SK-N-SH (cell line): ENCODE data around the gene MEIOC. TPM values are rescaled to one million over a fixed set of nuclear protein-coding genes. Genes with fewer than 3 reads are reported as not detected.
"Not testable (repeated sequence)": the region's sequence is repeated elsewhere in the genome, so short reads cannot be mapped to it uniquely, and the experiment has no call there.

Experiments used
- CTCF ChIA-PET: fragments of 300-600, 350-600 bp; formaldehyde crosslinking; extraction: SDS; loops from one replicate; lab custom pipeline; 2021; lab: Yijun Ruan, JAX
- POLR2A ChIA-PET: fragments of 350-600 bp; sonication (Branson Sonifier 250); formaldehyde crosslinking; extraction: SDS; loops from one replicate; lab custom pipeline; 2020; ENCODE audit warnings: antibody characterized with exemption, inconsistent platforms; lab: Yijun Ruan, JAX
- DNase-seq: peaks from one replicate; pipeline ENCODE4 v3.0.0; 2012
- H2AFZ ChIP-seq: fragments of 200-600 bp; sonication (generic); 2 replicates; pipeline ENCODE4 v1.8.1; 2016; ENCODE audit warnings: antibody characterized with exemption, mild to moderate bottlenecking, low read depth
- H3F3A ChIP-seq: fragments of 200-600 bp; sonication (generic); replicated peaks from 2 replicates; pipeline ENCODE3; 2016; ENCODE audit warnings: antibody characterized with exemption, mild to moderate bottlenecking; ENCODE audit not compliant: insufficient read depth
- H3K27ac ChIP-seq, 2 experiments: fragments of 200-500 bp in 1 of 2; fragments of 200-600 bp in 1 of 2; sonication (Bioruptor generic) in 1 of 2; sonication (generic), shearing (Covaris generic) in 1 of 2; 2 replicates each; pipeline versions ENCODE4 v1.5.1 to v1.6.1; 2014 to 2016; ENCODE audit warnings: low read depth in 2 of 2, inconsistent platforms in 1 of 2, low read length in 1 of 2, mild to moderate bottlenecking in 1 of 2, mixed read lengths in 1 of 2
- H3K27me3 ChIP-seq: fragments of 200-600 bp; sonication (generic), shearing (Covaris generic); 2 replicates; pipeline ENCODE4 v1.6.1; 2016; ENCODE audit warnings: mixed run types; ENCODE audit not compliant: insufficient read depth
- H3K36me3 ChIP-seq, 2 experiments: fragments of 200-500 bp in 1 of 2; fragments of 200-600 bp in 1 of 2; sonication (Bioruptor generic) in 1 of 2; sonication (generic) in 1 of 2; replicated peaks in 1 of 2; 2 replicates each; pipeline versions ENCODE3 to v1.5.1; 2014 to 2016; ENCODE audit warnings: low read length in 1 of 2, mild to moderate bottlenecking in 1 of 2; ENCODE audit not compliant: insufficient read depth in 2 of 2, control insufficient read depth in 1 of 2
- H3K4me1 ChIP-seq, 2 experiments: fragments of 200-500 bp in 1 of 2; fragments of 200-600 bp in 1 of 2; sonication (Bioruptor generic) in 1 of 2; sonication (generic), shearing (Covaris generic) in 1 of 2; 2 replicates each; pipeline versions ENCODE4 v1.5.1 to v1.6.1; 2014 to 2016; ENCODE audit warnings: low read depth in 1 of 2, low read length in 1 of 2, mixed run types in 1 of 2; ENCODE audit not compliant: insufficient read depth in 2 of 2, control insufficient read depth in 1 of 2
- H3K4me2 ChIP-seq: fragments of 200-600 bp; sonication (generic), shearing (Covaris generic); 2 replicates; pipeline ENCODE4 v1.6.1; 2017; ENCODE audit warnings: mixed run types
- H3K4me3 ChIP-seq, 2 experiments: fragments of 200-500 bp in 1 of 2; fragments of 200-600 bp in 1 of 2; sonication (Bioruptor generic) in 1 of 2; sonication (generic), shearing (Covaris generic) in 1 of 2; 2 replicates each; pipeline versions ENCODE4 v1.5.1 to v1.8.1; 2014 to 2016; ENCODE audit warnings: low read depth in 2 of 2, inconsistent platforms in 1 of 2, low read length in 1 of 2, mild to moderate bottlenecking in 1 of 2, mixed read lengths in 1 of 2, moderate library complexity in 1 of 2
- H3K79me2 ChIP-seq: fragments of 200-600 bp; sonication (generic); 2 replicates; pipeline ENCODE4 v1.8.1; 2017; ENCODE audit warnings: mild to moderate bottlenecking; ENCODE audit not compliant: insufficient read depth
- H3K9ac ChIP-seq: fragments of 200-600 bp; sonication (generic); 2 replicates; pipeline ENCODE4 v1.6.1; 2017; ENCODE audit warnings: mixed run types
- H3K9me2 ChIP-seq: fragments of 200-600 bp; sonication (generic); 2 replicates; pipeline ENCODE4 v1.6.1; 2017; ENCODE audit warnings: mixed run types
- H3K9me3 ChIP-seq: fragments of 200-600 bp; sonication (generic); 2 replicates; pipeline ENCODE4 v1.6.1; 2017; ENCODE audit warnings: mixed run types, mild to moderate bottlenecking, moderate library complexity
- H4K20me1 ChIP-seq: fragments of 200-600 bp; sonication (generic); 2 replicates; pipeline ENCODE4 v1.6.1; 2017; ENCODE audit warnings: mild to moderate bottlenecking, mixed run types; ENCODE audit not compliant: insufficient read depth
- CHD2 ChIP-seq: fragments of 150-350 bp; IDR thresholded peaks from 2 replicates; pipeline ENCODE4 v1.6.1; 2018; ENCODE audit warnings: low read length; ENCODE audit not compliant: partially characterized antibody
- ELF1 ChIP-seq: IDR thresholded peaks from 2 replicates; pipeline ENCODE4 v1.4.0; 2012
- EP300 ChIP-seq, 2 experiments: IDR thresholded peaks; 2 replicates each; pipeline versions ENCODE4 v1.4.0 to v1.6.1; 2012; ENCODE audit warnings: borderline replicate concordance in 1 of 2, low read depth in 1 of 2, low read length in 1 of 2
- EZH2phosphoT487 ChIP-seq: fragments of 200-600 bp; sonication (generic); IDR thresholded peaks from 2 replicates; pipeline ENCODE4 v1.6.1; 2017; ENCODE audit warnings: low read depth, mixed run types, mild to moderate bottlenecking, antibody characterized with exemption, moderate library complexity, borderline replicate concordance
- GABPA ChIP-seq: IDR thresholded peaks from 2 replicates; pipeline ENCODE4 v1.4.0; 2012; ENCODE audit warnings: low read depth, mild to moderate bottlenecking
- GATA2 ChIP-seq: sonication (generic); formaldehyde crosslinking; IDR thresholded peaks from 2 replicates; pipeline ENCODE4 v1.5.0; 2020; ENCODE audit warnings: mild to moderate bottlenecking, missing genetic modification reagents
- JUND ChIP-seq: IDR thresholded peaks from 2 replicates; pipeline ENCODE4 v1.4.0; 2012
- MEF2A ChIP-seq: IDR thresholded peaks from 2 replicates; pipeline ENCODE4 v1.4.0; 2012; ENCODE audit warnings: low read depth, borderline replicate concordance
- NFIC ChIP-seq: IDR thresholded peaks from 2 replicates; pipeline ENCODE4 v1.4.0; 2012; ENCODE audit warnings: borderline replicate concordance
- NRF1 ChIP-seq: IDR thresholded peaks from 2 replicates; pipeline ENCODE4 v1.6.1; 2012; ENCODE audit warnings: low read depth, mild to moderate bottlenecking, low read length
- RAD21 ChIP-seq: IDR thresholded peaks from 2 replicates; pipeline ENCODE4 v1.6.1; 2012; ENCODE audit warnings: mild to moderate bottlenecking, low read length
- RXRA ChIP-seq: IDR thresholded peaks from 2 replicates; pipeline ENCODE4 v1.4.0; 2012; ENCODE audit warnings: low read depth, mild to moderate bottlenecking, borderline replicate concordance
- SMC3 ChIP-seq: IDR thresholded peaks from 2 replicates; pipeline ENCODE4 v1.6.1; 2012; ENCODE audit warnings: low read depth, low read length, improper control_type of control experiment
- TAF1 ChIP-seq: IDR thresholded peaks from 2 replicates; pipeline ENCODE4 v1.6.1; 2012; ENCODE audit warnings: low read depth, mild to moderate bottlenecking, low read length, moderate library complexity, borderline replicate concordance
- TCF12 ChIP-seq: IDR thresholded peaks from 2 replicates; pipeline ENCODE4 v1.4.0; 2012
- TEAD4 ChIP-seq: IDR thresholded peaks from 2 replicates; pipeline ENCODE4 v1.4.0; 2012; ENCODE audit warnings: mild to moderate bottlenecking, borderline replicate concordance; ENCODE audit not compliant: insufficient read depth
- YY1 ChIP-seq: IDR thresholded peaks from 2 replicates; pipeline ENCODE4 v1.4.0; 2012; ENCODE audit warnings: low read depth, mild to moderate bottlenecking
- WGBS: methylation state at CpG from one replicate; pipeline ENCODE4 v1.1.6; 2017; ENCODE audit warnings: low lambda C conversion rate; 5-methylcytosine and 5-hydroxymethylcytosine counted together
- polyA plus RNA-seq, 3 experiments: library from polyadenylated mRNA; depleted of rRNA; stranded (reverse); fragments of >200 nt; gene quantifications; 2 replicates each; pipeline ENCODE4 v1.2.3, GENCODE V29; 2012
- TF ChIP-seq, protein P1 (sequence below): IDR thresholded peaks from 2 replicates; pipeline ENCODE4 v1.6.1; 2012; ENCODE audit warnings: mild to moderate bottlenecking, low read depth, low read length, moderate library complexity
- TF ChIP-seq, protein P2 (sequence below): fragments of 150-350 bp; IDR thresholded peaks from 2 replicates; pipeline ENCODE4 v1.6.1; 2016; ENCODE audit warnings: mild to moderate bottlenecking, low read depth, low read length

MEIOC gene
- polyA plus RNA-seq, 1 of the 3 experiments (the other 2 are of a cell fraction) = 1.3 TPM

DNA sequence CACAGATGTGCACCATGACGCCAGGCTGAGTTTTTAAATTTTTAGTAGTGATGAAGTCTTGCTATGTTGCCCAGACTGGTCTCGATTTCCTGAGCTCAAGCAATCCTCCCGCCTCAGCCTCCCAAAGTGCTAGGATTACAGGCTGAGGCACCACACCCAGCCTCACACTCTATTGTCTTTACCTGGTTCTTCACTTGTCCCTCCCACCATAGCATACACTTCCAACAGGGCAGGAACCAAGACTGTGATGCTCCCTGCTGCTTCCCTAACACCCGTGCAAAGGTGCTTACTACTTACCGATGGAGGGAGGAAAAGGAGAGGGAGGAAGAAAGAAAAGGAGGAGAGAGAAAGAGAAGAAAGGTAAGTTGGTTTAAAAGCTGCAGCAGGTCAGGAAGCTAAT, 41.4 kb upstream of the MEIOC start:
- no peak overlapping the region for H3K4me3 ChIP-seq
- no peak overlapping the region for H3K9ac ChIP-seq
- H4K20me1 ChIP-seq = no peaks in the 10 kb centered on the region
- no peaks in the 10 kb centered on the region for H3F3A ChIP-seq
- H3K9me3 ChIP-seq = no peaks in the 10 kb centered on the region
- no peak overlapping the region for H3K4me2 ChIP-seq
- no peak overlapping the region for H2AFZ ChIP-seq
- H3K4me1 ChIP-seq = peaks cover 4 to 9% of the 10 kb centered on the region in 2 experiments; a peak in 2 of 4 replicates
- no peaks in the 10 kb centered on the region for H3K27me3 ChIP-seq
- no peaks in the 10 kb centered on the region for H3K36me3 ChIP-seq
- no peaks in the 10 kb centered on the region for H3K79me2 ChIP-seq
- TF ChIP-seq SMC3 (no peak), NFIC (no peak), EP300 (IDR thresholded peaks at IDR 0.05; ENCODE audit: borderline replicate concordance in 1 of 2, low read depth in 1 of 2, low read length in 1 of 2) (no peak), GABPA (no peak), JUND (no peak), TAF1 (no peak)
- TF ChIP-seq, protein P1, sequence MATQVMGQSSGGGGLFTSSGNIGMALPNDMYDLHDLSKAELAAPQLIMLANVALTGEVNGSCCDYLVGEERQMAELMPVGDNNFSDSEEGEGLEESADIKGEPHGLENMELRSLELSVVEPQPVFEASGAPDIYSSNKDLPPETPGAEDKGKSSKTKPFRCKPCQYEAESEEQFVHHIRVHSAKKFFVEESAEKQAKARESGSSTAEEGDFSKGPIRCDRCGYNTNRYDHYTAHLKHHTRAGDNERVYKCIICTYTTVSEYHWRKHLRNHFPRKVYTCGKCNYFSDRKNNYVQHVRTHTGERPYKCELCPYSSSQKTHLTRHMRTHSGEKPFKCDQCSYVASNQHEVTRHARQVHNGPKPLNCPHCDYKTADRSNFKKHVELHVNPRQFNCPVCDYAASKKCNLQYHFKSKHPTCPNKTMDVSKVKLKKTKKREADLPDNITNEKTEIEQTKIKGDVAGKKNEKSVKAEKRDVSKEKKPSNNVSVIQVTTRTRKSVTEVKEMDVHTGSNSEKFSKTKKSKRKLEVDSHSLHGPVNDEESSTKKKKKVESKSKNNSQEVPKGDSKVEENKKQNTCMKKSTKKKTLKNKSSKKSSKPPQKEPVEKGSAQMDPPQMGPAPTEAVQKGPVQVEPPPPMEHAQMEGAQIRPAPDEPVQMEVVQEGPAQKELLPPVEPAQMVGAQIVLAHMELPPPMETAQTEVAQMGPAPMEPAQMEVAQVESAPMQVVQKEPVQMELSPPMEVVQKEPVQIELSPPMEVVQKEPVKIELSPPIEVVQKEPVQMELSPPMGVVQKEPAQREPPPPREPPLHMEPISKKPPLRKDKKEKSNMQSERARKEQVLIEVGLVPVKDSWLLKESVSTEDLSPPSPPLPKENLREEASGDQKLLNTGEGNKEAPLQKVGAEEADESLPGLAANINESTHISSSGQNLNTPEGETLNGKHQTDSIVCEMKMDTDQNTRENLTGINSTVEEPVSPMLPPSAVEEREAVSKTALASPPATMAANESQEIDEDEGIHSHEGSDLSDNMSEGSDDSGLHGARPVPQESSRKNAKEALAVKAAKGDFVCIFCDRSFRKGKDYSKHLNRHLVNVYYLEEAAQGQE = no peak
- POLR2A ChIA-PET = no interaction called here
- CTCF ChIA-PET = no interaction called here
- no peaks in the 10 kb centered on the region for H3K9me2 ChIP-seq
- no peak for DNase-seq
- 88% methylated on average over 5 of the region's 5 CpGs for WGBS
- no peak overlapping the region for H3K27ac ChIP-seq

DNA sequence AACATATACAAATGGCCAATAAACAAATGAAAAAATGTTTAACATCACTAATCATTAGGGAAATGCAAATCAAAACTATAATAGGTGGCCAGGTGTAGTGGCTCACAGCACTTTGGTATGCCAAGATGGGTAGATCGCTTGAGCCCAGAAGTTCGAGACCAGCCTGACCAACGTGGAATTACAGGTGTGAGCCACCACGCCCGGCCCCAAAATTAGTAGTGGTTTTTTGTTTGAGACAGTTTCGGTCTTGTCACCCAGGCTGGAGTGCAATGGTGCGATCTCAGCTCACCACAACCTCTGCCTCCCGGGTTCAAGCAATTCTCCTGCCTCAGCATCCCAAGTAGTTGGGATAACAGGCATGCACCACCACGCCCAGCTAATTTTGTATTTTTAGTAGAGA, 37.6 kb upstream of the MEIOC start:
- H3K4me2 ChIP-seq, H3K4me1 ChIP-seq, H3K4me3 ChIP-seq, H3K27me3 ChIP-seq, H2AFZ ChIP-seq, H3K79me2 ChIP-seq, H3K36me3 ChIP-seq, H3F3A ChIP-seq, H3K9me2 ChIP-seq, DNase-seq, H4K20me1 ChIP-seq, H3K9me3 ChIP-seq, POLR2A ChIA-PET, H3K27ac ChIP-seq, H3K9ac ChIP-seq: not testable (repeated sequence)
- CTCF ChIA-PET = interaction anchor here (0.7 kb wide), 1 partner anchor 26 kb away, joined by 3 read pairs; no protein-coding TSS in a partner anchor
- WGBS = 73% methylated on average over 8 of the region's 9 CpGs

DNA sequence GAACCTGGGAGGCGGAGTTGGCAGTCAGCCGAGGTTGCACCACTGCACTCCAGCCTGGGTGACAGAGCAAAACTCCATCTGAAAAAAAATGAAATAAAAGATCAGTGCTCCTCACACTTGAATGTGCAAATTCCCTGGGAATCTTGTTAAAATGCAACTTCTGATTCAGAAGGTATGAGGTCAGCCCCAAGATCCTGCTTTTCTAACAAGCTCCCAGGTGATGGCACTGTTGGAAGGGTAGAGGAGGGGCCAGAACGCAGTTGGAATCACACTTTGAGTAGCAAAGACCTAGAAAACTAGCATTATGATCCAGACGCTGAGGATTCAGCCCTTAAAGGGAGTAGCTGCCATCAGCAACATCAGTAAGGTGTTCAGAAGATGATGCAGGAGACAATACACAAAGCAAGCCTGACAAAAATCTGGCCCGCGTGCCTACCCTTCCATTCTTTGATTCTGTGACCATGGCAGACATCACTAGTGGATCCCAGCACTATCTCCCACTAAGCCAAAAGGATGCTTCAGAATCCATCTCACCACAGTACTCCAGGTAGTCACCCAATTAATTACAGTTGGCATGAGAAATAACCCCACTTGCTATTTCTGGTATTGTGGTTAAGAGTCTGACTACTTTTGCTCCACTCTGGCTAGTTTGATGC, 33.1 kb upstream of the MEIOC start:
- CTCF ChIA-PET = interaction anchor here (0.7 to 0.8 kb wide), 2 partner anchors 23 to 260 kb away, joined by 3 read pairs; partner anchors contain the start of gene FAM171A2
- H3K4me3 ChIP-seq = no peak overlapping the region
- H3K27me3 ChIP-seq = no peaks in the 10 kb centered on the region
- H3K27ac ChIP-seq = no peak overlapping the region
- no peak overlapping the region for H3K4me2 ChIP-seq
- peaks cover 0 to 6% of the 10 kb centered on the region in 2 experiments; a peak in 1 of 4 replicates for H3K4me1 ChIP-seq
- no peaks in the 10 kb centered on the region for H4K20me1 ChIP-seq
- H3K9me3 ChIP-seq = no peaks in the 10 kb centered on the region
- no peak overlapping the region for H3K9ac ChIP-seq
- no peak for DNase-seq
- H3K36me3 ChIP-seq = no peaks in the 10 kb centered on the region
- POLR2A ChIA-PET = no interaction called here
- no peaks in the 10 kb centered on the region for H3K79me2 ChIP-seq
- H2AFZ ChIP-seq = no peak overlapping the region
- 85% methylated on average over 6 of the region's 6 CpGs for WGBS
- no peaks in the 10 kb centered on the region for H3K9me2 ChIP-seq
- H3F3A ChIP-seq = no peaks in the 10 kb centered on the region
- TF ChIP-seq GATA2 (no peak), YY1 (no peak), NRF1 (no peak), CHD2 (no peak), RAD21 (no peak), RXRA (no peak), EZH2phosphoT487 (no peak), TCF12 (no peak), ELF1 (no peak), TEAD4 (no peak), GABPA (no peak), MEF2A (no peak)
- TF ChIP-seq, protein P2, sequence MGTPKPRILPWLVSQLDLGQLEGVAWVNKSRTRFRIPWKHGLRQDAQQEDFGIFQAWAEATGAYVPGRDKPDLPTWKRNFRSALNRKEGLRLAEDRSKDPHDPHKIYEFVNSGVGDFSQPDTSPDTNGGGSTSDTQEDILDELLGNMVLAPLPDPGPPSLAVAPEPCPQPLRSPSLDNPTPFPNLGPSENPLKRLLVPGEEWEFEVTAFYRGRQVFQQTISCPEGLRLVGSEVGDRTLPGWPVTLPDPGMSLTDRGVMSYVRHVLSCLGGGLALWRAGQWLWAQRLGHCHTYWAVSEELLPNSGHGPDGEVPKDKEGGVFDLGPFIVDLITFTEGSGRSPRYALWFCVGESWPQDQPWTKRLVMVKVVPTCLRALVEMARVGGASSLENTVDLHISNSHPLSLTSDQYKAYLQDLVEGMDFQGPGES = no peak
